Subcutaneous abdominal adipose tissue (tissue), 5 donors: Measurements from ENCODE around the gene PIP4K2A.
"Not testable (repeated sequence)": the region's sequence is repeated elsewhere in the genome, so short reads cannot be mapped to it uniquely, and the experiment has no call there.

Source experiments
- H3K27ac ChIP-seq: one replicate; pipeline ENCODE4 v1.7.0; 2013; ENCODE audit warnings: low read depth, mild to moderate bottlenecking, inconsistent platforms, low read length, moderate library complexity
- H3K27me3 ChIP-seq, 5 donors: one replicate each; pipeline ENCODE4 v1.7.0; 2013; ENCODE audit warnings: low read length in 5 of 5, inconsistent platforms in 1 of 5; ENCODE audit not compliant: control insufficient read depth in 5 of 5, insufficient read depth in 4 of 5
- H3K36me3 ChIP-seq, 5 donors: one replicate each; pipeline ENCODE4 v1.7.0; 2013; ENCODE audit warnings: low read length in 5 of 5; ENCODE audit not compliant: control insufficient read depth in 5 of 5, insufficient read depth in 5 of 5
- H3K4me1 ChIP-seq, 5 donors: one replicate each; pipeline ENCODE4 v1.7.0; 2013; ENCODE audit warnings: low read length in 5 of 5, mild to moderate bottlenecking in 3 of 5, moderate library complexity in 1 of 5; ENCODE audit not compliant: control insufficient read depth in 5 of 5, insufficient read depth in 5 of 5
- H3K4me3 ChIP-seq, 5 donors: one replicate each; pipeline ENCODE4 v1.7.0; 2013; ENCODE audit warnings: low read length in 5 of 5, low read depth in 1 of 5
- H3K9ac ChIP-seq, 5 donors: one replicate each; pipeline ENCODE4 v1.7.0; 2013; ENCODE audit warnings: low read length in 5 of 5, mild to moderate bottlenecking in 4 of 5, moderate library complexity in 3 of 5
- H3K9me3 ChIP-seq, 5 donors: one replicate each; pipeline ENCODE4 v1.7.0; 2013; ENCODE audit warnings: low read length in 5 of 5; ENCODE audit not compliant: control insufficient read depth in 5 of 5
- donor health status: healthy.
- donor health status: healthy.
- donor health status: healthy.
- donor health status: healthy.
- donor health status: healthy.

Gene PIP4K2A

DNA sequence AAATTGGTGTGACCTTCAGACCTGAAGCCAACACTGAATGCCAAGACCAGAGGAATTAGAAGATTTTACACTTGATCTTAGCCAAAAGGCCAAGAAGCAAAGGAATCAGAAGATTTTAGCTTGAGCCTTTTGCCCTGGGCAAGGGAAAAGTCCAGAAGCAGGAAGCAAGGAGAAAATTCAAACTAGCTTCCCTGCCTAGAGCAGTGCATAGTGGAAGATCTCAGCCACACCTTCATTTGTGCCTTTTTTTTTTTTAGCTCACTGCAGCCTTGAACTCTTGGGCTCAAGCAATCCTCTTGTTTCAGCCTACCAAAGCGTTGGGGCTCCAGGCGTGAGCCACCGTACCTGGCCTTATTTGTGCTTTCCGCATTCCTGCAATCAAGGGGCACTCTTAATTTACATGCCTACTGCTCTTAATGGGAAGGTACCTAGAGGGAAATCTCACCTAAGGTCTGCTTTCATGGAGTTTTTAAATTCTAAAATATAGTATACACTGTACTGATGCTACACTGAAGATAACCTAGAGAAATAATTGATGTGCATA, 8.3 kb upstream of the PIP4K2A start:
- H3K36me3 ChIP-seq: no peaks in the 10 kb centered on the region
- H3K9ac ChIP-seq: no peak overlapping the region
- no peaks in the 10 kb centered on the region for H3K27me3 ChIP-seq
- no peaks in the 10 kb centered on the region for H3K9me3 ChIP-seq
- no peak overlapping the region for H3K27ac ChIP-seq
- H3K4me1 ChIP-seq: peaks cover 0 to 5% (median 0%) of the 10 kb centered on the region in 5 donors
- H3K4me3 ChIP-seq: no peak overlapping the region

DNA sequence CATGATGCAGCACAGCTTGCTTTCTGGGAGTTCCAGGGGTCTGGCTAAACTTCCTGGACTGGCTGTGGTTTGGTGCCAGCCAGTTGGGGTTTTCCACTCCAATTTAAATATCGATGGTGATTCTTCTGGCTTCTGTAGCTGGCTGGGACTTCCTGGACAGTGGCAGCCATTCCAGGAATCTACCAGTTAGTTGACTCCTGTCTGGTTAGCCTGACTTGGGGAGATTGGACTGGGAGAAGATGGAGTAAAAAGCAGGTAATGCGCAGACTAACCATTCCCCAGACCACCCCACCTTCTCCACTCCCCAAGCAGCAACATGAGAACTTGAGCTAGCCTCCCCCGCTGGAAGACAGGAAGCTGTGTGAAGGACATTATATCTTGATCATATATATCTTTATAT, 6.3 kb upstream of the PIP4K2A start:
- Histone ChIP-seq H3K4me3 (no peak overlapping the region), H3K36me3 (no peaks in the 10 kb centered on the region), H3K4me1 (peaks cover 0 to 5% (median 0%) of the 10 kb centered on the region in 5 donors), H3K9me3 (no peaks in the 10 kb centered on the region), H3K27ac (no peak overlapping the region), H3K9ac (no peak overlapping the region), H3K27me3 (no peaks in the 10 kb centered on the region)

DNA sequence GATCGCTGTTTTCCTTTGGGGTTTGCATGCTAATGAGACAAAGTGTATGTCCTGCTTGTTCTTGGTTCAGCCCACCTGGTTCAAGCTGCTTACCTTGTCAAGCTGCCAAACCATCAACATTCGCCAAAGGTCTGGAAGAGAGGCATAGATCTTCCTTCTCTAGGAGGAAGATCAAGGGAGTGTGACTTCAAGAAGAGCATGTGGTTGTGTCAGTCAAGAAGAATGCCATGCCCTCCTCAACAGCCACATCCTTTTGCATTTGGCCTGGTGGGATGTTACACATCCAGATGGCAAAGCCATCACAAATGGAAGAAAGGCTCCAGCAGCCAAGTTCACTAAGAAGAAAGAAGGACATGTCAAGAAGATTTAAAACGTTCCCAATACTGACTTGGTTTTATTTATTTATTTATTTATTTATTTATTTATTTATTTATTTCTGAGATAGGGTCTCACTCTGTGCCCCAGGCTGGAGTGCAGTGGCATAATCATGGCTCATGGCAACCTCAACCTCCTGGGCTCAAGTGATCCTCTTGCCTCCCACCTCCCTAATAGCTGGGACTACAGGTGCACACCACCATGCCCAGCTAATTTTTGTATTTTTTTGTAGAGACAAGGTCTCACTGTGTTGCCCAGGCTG, 5.1 kb upstream of the PIP4K2A start:
- no peak overlapping the region for H3K27ac ChIP-seq
- H3K4me3 ChIP-seq: no peak overlapping the region
- H3K9me3 ChIP-seq: no peaks in the 10 kb centered on the region
- H3K27me3 ChIP-seq: no peaks in the 10 kb centered on the region
- H3K9ac ChIP-seq: no peak overlapping the region
- H3K4me1 ChIP-seq: peaks cover 0 to 12% (median 6%) of the 10 kb centered on the region in 5 donors
- H3K36me3 ChIP-seq: no peaks in the 10 kb centered on the region

DNA sequence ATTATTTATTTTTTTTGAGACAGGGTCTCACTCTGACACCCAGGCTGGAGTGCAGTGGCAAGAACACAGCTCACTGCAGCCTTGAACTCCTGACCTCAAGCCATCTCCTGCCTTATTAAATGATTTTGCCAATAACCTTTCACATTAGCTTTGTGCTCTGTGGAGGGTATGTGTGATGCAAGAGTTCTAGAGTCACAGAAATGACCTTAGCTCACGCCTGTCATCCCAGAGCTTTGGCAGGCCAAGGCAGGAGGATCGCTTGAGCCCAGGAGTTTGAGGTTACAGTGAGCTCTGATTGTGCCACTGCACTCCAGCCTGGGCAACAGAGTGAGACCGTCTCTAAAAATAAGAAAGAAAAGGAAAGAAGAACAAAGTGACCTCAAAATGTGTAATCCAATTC, 4.3 kb upstream of the PIP4K2A start:
- not testable (repeated sequence) for H3K36me3 ChIP-seq, H3K9ac ChIP-seq, H3K27ac ChIP-seq, H3K27me3 ChIP-seq, H3K9me3 ChIP-seq, H3K4me3 ChIP-seq
- H3K4me1 ChIP-seq: peaks cover 0 to 12% (median 6%) of the 10 kb centered on the region in 5 donors

DNA sequence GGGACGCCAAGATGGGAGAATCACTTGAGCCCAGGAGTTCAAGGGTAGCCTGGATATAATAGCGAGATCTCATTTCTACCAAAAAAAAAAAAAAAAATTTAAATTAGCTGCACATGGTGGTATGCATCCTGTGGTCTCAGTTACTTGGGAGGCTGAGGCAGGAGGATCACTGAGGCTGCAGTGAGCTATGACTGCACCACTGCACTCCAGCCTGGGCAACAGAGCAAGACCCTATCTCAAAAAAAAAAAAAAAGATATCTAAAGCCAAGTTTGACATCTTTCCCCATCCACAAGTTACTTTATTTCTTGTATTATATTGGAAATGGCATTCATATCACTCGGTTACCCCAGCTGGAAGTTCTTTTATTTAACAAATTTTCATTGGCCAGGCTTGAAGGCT, 3.4 kb upstream of the PIP4K2A start:
- Histone ChIP-seq H3K27me3 (no peaks in the 10 kb centered on the region), H3K9ac (no peak overlapping the region), H3K4me1 (peaks cover 0 to 20% (median 10%) of the 10 kb centered on the region in 5 donors), H3K4me3 (no peak overlapping the region), H3K9me3 (no peaks in the 10 kb centered on the region), H3K27ac (no peak overlapping the region), H3K36me3 (no peaks in the 10 kb centered on the region)

DNA sequence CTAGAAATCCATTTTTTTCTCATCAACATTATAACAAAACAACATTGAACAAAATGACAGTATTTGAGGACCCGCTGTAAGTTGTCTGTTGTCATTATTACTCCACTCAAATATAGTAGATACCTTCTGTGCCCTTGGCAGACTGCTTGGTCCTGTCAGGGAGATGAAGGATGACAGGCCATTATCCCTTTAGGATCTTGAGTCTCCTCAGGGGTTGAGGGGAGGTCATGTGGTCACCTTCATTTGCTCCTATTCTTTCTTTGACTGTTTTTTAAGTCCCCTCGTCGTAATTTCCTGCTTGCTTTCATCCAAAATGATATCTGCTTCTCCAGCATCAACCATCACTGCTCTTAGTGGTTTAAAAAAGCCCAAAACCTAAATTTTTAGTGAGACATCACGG, 2.6 kb upstream of the PIP4K2A start:
- no peak overlapping the region for H3K9ac ChIP-seq
- no peak overlapping the region for H3K4me3 ChIP-seq
- no peaks in the 10 kb centered on the region for H3K9me3 ChIP-seq
- no peak overlapping the region for H3K27ac ChIP-seq
- H3K4me1 ChIP-seq: peaks cover 0 to 28% (median 18%) of the 10 kb centered on the region in 5 donors
- H3K27me3 ChIP-seq: no peaks in the 10 kb centered on the region
- H3K36me3 ChIP-seq: no peaks in the 10 kb centered on the region

DNA sequence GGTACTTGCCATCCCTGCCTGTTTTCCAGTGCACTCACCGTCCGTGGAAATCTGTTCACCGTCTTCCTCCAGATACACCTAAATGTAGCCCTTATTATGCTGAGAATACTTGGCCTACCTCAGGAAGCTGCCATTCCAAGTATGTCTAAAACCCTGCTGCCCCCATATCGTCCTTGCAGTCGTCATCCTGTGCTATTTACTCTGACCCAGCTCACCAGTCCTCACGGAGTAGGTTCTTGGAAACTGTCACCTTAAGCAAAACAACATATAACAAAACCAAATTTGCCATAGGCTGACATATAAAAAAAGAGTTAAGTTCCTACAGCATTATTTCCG, 880 bp upstream of the PIP4K2A start:
- Histone ChIP-seq H3K9ac (no peak overlapping the region), H3K9me3 (no peaks in the 10 kb centered on the region), H3K36me3 (no peaks in the 10 kb centered on the region), H3K27me3 (no peaks in the 10 kb centered on the region), H3K27ac (no peak overlapping the region), H3K4me1 (peaks cover 0 to 38% (median 25%) of the 10 kb centered on the region in 5 donors), H3K4me3 (peak overlapping the region in 4 of 5 donors; percentile 64 to 89 (median 79))

DNA sequence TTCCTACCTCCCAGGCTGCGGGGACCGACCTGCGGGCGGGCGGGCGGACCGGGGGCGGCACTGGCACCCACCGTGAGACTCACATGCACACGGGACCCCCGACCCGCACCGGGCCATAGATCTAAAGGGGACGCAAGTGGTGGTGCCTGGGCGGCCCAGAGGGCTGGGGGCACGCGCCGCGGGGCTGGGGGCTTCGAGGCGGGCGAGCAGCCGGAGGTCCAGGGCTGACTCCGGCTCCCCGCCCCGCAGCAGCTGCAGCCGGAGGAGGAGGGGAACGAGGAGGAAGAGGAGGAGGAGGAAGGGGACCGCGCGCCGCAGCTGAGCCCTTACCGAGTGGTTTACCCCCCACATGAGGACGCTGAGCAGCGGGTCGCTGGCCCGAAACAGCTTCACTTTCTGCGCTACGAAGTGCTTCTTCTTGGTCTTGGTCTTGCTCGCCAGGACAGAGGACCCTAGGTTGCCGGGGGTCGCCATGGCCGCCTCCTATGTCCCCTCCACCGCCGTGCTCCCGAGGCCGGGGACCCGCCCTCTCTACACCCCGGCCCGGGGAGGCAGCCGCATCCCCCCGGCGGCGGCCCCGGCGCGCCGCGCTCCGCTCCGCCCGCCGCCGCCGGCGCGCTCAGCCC, 412 bp downstream of the PIP4K2A start:
- H3K36me3 ChIP-seq: no peaks in the 10 kb centered on the region
- peak overlapping the region in 4 of 5 donors; percentile 83 to 92 (median 88) for H3K9ac ChIP-seq
- H3K27me3 ChIP-seq: no peaks in the 10 kb centered on the region

DNA sequence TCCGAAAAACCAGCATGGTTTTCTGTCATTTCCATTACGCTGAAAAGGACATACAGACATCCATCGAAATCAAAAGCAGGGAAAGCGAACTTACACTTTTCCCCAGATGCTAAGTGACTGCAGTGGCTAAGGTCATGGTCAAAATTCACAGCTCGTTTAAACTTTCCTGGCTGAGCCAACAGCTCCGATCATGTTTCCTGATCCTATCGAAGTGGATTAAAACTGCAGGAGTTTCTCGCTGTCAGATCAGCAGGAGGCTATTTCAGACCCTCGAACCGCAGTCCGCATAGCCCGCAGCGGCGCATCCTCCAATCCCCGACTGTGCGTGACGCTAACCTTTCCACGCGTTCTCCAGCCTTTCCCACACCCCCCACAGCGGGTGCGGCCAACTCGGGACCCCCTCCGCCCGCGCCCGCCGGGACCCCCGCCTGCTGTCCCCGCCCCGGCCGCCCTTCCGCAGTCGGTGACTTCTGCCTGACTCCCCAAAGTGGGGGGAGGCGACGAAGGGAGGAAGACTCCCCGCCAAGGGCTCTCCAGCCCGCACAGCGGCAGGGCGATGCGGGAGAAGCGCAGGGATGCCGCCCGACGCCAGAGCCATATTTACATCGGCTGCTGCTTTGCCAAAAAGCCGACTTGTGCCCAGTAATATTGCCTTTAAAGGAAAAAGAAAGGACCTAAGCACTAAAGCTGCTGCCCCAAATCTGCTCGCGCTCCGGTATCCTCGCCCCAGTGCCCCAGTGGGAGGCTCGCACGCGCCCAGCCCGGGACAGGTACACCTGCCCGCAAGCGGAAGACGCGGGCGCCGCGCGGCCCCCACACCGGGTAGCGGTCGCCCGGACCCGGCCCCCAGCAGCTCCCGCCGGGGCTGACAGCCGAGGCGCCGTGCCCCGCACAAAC, 1.2 kb downstream of the PIP4K2A start:
- Histone ChIP-seq H3K4me1 (peaks cover 4 to 41% (median 30%) of the 10 kb centered on the region in 5 donors), H3K27me3 (no peaks in the 10 kb centered on the region), H3K9me3 (no peaks in the 10 kb centered on the region), H3K9ac (peak overlapping the region; percentile 17 to 92 (median 82)), H3K36me3 (no peaks in the 10 kb centered on the region), H3K27ac (peak overlapping the region; percentile 45), H3K4me3 (peak overlapping the region; percentile 85 to 99 (median 95))

More for the DNA sequence above, 412 bp downstream of the PIP4K2A start:
- Histone ChIP-seq H3K9me3 (no peaks in the 10 kb centered on the region), H3K4me1 (peaks cover 4 to 41% (median 30%) of the 10 kb centered on the region in 5 donors), H3K4me3 (peak overlapping the region; percentile 73 to 99 (median 95)), H3K27ac (peak overlapping the region; percentile 45)
